HG03565 (cell line): ENCODE measurements around the gene SPINT1.

ENCODE experiments used
- ATAC-seq: cut with Tn5 transposase; IDR thresholded peaks from one replicate; pipeline ENCODE4 v1.9.1; 2021; ENCODE audit warnings: mild to moderate bottlenecking, moderate library complexity; ENCODE audit not compliant: unreplicated experiment

The SPINT1 gene

DNA sequence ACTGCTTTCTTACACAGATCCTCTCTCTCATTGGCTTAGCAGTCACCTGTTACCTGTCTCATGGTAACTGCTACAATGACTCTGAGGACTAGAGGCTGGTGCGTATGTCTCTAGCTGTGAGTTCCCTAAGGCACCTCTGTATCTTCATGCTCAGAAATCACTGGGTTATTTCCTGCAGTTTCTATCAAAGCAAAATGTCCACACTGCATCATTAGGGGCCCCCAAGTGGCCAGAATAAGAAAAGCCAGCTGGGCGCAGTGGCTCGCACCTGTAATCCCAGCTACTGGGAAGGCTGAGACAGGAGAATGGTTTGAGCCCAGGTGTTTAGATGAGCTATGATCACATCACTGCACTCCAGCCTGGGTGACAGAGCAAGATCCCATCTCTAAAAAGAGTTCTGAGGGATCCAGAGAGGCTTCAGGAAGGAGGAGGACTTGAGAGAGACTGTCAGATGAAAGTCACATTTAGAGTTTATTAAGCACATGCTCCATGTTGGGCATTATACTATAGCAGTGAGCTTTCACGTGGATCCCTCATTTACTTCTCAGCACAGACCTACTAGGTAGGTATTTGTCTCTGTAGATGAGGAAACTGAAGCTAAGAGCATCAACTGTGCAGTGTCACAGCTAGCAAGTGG is 48.1 kb downstream of the SPINT1 start:
- ATAC-seq = no peak

DNA sequence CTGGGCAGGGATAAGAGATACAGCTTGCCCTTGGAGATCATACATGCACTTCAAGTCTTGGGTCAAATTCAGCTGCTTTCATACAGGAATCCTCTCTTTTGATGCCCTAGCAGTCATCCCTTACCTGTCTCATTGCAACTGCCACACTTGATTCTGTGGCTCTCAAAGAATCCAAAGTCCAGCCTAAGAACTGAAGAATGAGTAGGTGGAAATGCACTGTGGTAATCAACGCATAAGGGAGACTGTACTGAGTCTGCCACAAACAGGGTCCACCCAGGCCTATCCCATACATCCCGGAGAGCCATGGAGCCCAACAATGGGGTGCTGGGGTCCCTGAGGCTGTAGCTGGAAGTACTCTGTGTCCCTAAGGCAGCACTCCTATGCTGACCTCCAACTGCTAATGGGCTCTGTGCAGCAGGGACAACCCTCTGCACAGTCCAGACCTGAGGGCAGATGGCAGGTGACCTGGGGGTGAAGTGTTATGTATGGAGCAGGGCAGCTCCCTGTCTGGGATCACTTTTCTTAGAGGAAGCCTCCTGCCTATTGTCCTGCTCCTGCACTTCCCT is 48.7 kb downstream of the SPINT1 start:
- ATAC-seq = no peak

DNA sequence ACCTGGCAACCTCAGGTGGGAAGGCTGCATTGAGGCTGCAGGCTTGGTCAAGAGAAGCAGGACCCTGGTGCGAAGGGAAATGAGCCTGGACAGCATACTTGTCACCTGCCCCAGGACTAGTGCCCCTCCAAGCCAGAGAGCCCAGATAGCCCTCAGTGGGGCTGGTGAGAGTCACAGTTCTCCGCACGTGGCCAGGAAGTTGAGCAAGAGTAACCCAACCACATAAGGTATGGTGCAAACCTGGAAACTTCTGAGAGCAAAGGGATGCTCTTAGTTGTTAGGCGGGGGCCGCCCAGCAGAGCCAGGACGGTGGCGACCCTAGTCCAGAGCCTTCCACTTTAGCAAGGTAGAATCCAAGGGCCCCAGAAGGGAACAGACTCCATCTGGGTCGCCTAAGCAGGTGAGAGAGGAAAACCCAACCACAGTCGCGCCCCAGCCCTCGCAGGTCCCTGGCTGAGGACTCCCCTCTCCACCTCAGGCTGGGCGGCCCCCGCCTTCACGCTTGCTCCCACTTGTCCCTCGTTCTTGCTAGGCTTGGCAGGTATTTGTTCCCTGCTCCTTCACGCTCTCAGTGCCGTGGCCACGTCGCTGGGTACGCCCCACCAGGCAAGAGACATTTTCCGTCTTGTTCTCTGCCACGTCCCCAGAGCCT is 49.3 kb downstream of the SPINT1 start:
- ATAC-seq = no peak

DNA sequence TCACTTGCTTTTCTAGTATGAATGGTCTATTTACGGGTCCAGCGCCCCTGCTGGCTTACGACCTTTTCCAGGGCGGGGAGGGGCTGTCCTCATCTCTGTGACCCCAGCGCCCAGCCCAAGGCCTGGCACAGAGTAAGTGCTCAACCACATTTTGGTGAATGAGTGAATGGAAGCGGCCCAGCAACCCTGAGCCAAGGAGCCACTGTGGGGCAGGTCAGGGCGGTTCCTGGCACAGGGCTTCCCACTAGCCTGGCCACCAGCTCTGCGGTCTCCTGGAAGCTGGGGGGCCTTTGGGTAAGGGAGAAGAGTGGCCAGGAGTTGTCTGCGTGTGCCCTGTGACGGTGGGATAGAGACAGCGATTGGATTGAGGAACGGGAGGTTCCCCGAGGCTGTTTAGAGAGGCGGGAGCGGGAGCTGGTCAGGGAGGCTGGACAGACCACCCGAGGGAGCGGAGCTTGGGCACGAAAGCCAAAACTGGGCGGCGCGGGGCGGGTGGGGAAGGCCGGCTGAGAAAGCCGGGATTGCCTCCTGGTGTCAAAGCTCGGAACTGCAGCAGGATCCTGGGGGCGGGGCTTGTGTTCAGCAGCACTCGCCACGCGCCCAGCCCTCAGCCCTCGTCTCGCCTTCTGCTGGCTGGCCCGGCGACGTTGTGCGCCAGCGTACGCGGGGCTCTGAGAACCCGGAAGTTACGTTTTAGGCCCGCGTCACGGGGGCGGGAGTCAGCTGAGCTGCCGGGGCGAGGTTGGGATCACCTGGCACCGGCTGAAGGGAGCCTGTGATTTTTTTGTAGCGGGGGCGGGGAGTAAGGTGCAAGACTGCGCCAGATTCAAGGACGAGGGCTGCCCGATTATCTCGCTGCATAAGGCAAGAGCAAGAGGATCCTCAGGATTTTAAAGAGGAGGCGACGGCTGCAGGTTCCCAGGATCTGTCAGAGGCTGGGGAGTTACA is 50.2 kb downstream of the SPINT1 start, which contains the start of gene VPS18:
TSS of gene VPS18 (plus strand) at position 718 of the 948 bp plus-strand sequence. CDS start 319 bp downstream, outside the sequence.
- peak; percentile 73 for ATAC-seq

DNA sequence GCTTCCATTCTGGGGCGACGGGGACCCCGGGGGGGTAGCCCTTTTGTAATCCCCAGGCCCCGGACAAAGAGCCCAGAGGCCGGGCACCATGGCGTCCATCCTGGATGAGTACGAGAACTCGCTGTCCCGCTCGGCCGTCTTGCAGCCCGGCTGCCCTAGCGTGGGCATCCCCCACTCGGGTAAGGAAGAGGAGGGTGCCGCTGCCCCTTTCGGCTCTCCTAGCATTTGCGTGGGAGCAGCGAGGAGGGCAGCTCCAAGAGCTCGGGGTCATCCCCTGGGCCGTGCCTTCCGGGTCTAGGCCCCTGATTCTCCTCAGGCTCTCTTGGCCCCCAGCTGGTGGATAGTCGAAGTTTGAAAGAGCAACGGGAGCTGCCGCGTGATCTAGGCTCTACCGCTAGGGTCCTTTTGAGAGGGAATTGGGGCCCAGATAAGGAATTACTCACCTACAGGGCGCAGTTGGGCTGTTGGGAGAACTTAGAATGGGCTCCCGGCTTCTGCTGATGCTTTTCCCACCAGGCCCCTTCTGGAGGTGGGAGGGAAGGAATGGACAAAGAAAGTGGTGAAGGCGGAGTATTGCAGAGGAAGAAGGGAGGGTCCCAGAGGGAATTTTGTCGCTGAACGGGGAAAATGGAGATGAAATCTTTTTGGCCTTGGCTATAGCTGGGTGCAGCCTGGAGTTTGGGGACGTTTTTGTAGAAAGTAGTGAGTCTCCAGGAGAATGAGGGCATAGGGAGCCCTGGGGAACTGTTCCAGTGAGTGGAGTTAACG is 51.0 kb downstream of the SPINT1 start:
- peak; percentile 27 for ATAC-seq

DNA sequence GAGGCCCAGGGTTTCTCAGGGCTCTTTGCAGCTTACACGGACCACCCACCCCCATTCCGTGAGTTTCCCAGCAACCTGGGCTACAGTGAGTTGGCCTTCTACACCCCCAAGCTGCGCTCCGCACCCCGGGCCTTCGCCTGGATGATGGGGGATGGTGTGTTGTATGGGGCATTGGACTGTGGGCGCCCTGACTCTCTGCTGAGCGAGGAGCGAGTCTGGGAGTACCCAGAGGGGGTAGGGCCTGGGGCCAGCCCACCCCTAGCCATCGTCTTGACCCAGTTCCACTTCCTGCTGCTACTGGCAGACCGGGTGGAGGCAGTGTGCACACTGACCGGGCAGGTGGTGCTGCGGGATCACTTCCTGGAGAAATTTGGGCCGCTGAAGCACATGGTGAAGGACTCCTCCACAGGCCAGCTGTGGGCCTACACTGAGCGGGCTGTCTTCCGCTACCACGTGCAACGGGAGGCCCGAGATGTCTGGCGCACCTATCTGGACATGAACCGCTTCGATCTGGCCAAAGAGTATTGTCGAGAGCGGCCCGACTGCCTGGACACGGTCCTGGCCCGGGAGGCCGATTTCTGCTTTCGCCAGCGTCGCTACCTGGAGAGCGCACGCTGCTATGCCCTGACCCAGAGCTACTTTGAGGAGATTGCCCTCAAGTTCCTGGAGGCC is 55.8 kb downstream of the SPINT1 start:
- ATAC-seq = no peak

DNA sequence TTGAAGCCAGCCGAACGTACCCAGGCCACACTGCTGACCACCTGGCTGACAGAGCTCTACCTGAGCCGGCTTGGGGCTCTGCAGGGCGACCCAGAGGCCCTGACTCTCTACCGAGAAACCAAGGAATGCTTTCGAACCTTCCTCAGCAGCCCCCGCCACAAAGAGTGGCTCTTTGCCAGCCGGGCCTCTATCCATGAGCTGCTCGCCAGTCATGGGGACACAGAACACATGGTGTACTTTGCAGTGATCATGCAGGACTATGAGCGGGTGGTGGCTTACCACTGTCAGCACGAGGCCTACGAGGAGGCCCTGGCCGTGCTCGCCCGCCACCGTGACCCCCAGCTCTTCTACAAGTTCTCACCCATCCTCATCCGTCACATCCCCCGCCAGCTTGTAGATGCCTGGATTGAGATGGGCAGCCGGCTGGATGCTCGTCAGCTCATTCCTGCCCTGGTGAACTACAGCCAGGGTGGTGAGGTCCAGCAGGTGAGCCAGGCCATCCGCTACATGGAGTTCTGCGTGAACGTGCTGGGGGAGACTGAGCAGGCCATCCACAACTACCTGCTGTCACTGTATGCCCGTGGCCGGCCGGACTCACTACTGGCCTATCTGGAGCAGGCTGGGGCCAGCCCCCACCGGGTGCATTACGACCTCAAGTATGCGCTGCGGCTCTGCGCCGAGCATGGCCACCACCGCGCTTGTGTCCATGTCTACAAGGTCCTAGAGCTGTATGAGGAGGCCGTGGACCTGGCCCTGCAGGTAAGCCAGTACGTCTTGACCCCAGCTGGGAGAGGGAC is 56.6 kb downstream of the SPINT1 start:
- ATAC-seq = no peak

DNA sequence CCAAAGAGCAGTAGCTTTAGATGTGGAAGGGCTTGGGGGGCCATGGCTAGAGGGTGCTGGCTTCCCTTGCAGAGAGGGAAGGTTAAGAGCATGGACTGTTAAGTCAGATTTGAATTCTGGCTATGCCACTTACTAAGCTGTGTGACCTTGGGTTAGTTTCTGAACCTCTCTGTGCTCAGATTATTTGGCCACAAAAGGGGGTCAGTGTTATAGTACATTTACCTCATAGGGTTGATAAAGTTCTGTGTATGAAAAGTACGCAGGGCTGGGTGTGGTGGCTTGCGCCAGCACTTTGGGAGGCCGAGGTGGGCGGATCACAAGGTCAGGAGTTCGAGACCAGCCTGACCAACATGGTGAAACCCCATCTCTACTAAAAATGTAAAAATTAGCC is 57.2 kb downstream of the SPINT1 start:
- ATAC-seq = no peak

DNA sequence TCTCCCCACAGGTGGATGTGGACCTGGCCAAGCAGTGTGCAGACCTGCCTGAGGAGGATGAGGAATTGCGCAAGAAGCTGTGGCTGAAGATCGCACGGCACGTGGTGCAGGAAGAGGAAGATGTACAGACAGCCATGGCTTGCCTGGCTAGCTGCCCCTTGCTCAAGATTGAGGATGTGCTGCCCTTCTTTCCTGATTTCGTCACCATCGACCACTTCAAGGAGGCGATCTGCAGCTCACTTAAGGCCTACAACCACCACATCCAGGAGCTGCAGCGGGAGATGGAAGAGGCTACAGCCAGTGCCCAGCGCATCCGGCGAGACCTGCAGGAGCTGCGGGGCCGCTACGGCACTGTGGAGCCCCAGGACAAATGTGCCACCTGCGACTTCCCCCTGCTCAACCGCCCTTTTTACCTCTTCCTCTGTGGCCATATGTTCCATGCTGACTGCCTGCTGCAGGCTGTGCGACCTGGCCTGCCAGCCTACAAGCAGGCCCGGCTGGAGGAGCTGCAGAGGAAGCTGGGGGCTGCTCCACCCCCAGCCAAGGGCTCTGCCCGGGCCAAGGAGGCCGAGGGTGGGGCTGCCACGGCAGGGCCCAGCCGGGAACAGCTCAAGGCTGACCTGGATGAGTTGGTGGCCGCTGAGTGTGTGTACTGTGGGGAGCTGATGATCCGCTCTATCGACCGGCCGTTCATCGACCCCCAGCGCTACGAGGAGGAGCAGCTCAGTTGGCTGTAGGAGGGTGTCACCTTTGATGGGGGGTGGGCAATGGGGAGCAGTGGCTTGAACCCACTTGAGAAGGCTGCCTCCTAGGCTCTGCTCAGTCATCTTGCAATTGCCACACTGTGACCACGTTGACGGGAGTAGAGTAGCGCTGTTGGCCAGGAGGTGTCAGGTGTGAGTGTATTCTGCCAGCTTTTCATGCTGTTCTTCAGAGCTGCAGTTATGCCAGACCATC is 59.0 kb downstream of the SPINT1 start:
- no peak for ATAC-seq

DNA sequence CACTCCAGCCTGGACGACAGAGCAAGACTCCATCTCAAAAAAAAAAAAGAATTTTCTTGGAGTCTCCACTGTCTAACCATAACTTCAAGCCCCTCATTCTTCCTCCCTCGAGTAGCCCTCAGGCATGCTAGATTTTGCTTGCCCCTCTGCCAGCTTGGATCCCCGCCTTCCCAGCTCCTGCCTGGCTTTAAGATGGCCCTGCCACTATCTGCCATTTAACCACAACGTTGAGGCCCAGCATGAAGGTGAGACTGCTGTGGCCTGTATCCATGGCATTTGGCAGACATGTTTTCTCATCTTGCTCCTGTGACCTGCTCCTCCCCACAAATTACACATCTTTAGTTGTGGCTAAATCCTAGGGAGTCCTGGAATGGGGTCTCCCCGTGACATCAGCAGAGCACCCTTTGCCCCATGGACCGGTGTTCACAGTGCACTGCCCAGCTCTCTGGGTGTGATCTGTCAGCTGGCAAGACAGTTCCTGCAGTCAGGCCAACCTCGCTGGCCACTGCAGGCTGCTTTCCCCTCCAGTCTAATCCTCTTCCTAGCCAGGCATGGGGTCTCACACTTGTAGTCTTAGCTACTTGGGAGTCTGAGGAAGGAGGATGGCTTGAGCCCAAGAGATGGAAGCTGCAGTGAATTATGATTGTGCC is 60.8 kb downstream of the SPINT1 start:
- no peak for ATAC-seq

DNA sequence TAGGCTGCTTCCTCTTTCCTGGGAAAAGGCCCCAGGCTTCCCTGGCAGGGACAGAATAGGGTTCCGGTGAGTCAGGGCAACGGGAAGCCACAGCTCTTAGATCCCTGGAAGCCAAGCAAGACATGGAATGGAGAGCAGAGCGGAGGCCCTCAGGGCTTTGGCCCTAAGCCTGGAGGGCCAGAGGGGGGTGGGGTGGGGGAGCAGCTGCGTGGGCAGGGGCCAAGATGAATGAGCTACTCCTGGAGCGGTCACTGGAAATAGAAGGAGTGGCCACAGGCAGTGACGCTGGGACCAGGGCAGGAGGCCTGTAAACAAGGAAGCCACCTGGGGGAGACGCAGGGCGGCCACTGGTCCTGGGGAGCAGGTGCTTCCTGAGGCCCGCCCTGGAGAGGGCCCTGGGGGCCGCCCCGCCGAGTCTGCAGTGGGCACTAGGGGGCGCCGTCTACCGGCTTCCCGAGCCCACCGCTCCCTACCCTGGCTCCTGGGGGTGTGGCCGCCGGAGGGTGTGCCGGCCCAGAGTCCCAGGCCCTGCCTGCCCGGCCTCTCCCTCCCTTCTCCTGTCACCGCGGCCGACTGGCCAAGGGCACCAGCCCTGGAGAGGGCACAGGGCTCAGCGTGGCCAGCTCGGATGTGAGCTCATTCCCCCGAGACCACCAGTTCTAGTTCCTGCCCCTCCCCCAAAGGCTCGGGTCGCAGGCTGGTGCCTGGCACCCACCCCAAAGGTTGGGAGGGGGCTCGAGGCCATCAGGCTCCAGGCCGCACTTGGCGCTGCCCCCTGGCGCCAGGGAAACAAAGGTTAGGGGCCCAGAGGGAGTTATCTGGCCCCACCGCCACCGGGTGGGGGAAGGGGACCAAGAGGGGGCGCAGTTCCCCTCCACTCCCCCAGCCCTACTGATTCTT is 62.5 kb downstream of the SPINT1 start:
- ATAC-seq = peak; percentile 50

DNA sequence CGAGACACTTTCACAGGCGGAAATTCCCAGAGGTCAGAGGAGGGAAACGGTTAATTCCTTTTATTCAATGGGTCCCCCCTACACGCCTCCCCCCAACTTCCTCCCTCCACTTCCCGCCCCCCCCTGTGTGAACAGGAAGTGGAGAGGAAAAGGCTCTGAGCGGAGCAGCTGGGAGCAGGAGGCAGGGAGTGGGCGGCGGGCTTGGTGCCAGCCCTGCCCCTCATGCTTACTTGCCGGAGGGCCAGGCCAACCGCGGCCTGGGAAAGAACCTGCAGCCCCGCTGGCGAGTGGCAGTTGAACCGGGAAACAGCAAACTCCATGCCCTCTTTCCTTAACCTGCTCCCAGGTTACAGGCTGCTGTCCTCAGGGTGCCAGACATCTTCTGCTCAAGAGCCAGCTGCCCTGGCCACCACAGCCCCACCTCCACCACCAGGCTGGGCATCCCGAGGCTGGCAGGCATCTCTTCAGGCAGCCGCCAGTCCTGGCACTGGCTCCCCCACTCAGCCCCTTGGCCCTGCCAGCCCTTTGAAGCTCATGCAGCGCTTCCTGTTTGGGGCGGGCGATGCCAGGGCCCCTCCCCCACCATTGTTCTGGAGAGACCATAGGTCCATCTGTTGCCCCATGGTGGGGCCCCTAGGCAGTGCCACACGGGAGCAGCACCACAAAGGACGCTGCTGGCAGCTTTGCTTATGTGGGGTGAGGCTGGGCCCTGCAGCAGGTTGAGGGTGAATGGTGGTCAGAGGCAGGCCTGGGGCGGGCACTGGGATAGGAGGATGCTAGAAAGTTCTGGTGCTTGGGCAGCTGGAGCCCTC is 63.3 kb downstream of the SPINT1 start:
- ATAC-seq = no peak
